ENCODE results near the gene TPST2.
A peak's percentile ranks its signal among the peaks of the same experiment; 100 is the strongest.

TPST2 gene

GRCh38 chr22:26527574-26528465 is 62.1 kb downstream of the TPST2 start:
- DNase-seq = no peak

DNA sequence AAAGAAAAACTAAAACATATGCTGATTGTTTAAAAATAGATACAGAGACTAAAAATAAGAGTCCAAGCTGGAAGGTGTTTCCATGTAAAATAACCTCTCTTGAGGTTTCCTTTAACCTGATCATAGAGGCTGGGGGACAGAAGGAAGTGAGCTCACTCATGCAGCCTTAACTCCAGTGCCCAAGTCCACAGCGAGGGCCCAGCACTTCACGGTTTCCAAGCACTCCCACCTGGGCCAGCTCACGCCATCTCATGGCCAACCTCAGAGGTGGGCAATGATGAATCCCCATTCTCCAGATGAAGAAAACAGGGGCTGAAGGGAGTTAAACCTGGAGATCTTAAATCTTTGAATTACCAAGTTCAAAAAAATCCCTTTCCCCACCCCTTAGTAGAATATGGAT is 62.8 kb downstream of the TPST2 start:
- DNase-seq = no peak

DNA sequence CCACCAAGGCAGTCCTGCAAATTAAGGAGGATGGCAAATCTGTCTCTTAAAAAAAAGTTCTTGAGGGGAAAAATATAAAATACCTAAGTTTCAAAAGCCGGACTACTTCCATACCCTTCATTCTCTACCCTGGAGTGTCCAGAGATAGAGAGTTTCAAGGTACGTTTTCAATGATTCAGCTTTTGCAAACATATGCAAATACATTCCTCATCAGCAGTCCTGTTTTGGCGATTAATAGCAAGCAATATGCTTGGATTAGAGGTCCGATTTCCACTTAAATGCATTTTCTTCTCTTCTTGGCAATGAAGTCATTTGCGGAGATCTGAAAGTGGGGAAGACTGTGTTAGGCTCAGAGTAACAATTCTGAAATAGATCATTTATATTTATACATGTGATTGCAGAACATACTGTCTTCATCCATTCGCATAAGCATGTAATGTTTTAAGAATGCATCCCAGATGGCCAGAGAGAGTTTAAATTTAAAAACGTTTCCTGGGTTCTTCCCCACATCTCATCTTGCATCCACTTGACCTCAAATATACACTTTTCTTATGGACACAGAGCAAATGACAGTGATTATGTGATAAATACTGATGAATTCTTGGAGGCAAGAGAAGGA is 63.9 kb downstream of the TPST2 start:
- no peak for DNase-seq

DNA sequence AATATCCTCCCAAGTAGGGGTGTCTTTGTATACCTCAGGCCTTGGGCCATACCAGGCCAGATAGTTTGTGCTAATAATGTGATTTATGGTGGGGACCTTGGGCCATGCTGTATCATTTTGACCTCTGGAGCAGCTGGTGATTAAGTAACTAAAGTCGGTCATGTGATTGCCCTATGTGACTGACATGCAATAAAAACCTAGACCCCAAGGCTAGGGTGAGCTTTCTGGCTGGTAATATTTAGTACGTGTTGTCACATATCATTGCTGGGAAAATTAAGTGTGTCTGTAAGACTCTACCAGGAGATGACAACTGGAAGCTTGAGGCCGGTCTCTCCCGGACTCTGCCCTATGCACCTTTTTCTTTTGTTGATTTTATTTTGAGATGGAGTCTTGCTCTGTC is 65.1 kb downstream of the TPST2 start:
- DNase-seq = no peak

DNA sequence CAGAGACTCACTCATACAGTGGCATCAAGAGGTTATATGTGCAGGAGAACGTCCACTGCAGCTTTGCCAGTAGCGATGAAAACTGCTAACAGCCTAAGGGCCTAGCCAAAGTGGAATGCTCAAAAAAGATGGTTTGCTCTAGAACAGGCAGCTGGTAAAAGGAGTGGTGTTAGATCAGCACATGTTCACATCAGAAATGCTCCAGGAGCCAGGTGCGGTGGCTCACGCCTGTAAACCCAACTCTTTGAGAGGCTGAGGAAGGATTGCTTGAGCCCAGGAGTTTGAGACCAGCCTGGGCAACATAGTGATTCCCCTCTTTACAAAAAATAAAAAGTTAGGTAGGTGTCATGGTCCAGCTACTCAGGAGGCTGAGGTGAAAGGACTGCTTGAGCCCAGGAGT is 67.3 kb downstream of the TPST2 start:
- no peak for DNase-seq

DNA sequence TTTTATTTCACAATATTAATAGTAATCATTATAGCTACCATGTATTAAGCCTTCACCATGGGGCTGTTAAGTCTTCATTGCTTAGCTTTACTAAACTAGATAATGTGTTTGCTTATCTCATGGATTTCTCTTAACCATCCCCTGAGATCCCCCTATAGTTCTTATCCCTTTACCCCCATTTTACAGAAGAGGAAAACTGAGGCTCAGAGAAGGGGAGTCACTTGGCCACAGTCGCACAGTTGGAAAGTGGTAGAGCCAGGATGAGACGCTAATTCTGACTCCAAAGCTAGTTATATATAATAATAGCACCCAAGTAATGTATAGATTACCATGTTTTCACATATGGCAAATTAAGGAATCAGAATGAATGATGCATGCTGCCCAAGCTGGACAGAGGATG is 67.9 kb downstream of the TPST2 start:
- no peak for DNase-seq

GRCh38 chr22:26517429-26517828 is 72.5 kb downstream of the TPST2 start:
- no peak for DNase-seq

DNA sequence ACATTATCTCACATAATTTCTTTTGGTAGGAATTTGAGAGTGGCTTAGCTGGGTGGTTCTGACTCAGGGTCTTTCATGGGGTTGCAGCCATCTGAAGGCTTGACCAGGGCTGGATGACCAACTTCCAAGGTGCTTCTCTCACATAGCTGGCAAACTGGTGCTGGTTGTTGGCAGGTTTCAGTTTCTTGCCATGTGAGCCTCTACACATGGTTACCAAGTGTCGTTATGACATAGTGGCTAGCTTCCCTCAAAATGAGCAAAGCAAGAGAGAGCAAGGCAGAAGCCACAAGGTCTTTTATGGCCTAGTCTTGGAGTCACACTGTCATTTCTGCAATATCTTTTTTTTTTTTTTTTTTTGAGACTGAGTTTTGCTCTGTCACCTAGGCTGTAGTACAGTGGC is 73.4 kb downstream of the TPST2 start:
- DNase-seq = no peak

- no peak for DNase-seq
Observed at GRCh38 chr22:26515931-26516330, 74.0 kb downstream of the TPST2 start.

- no peak for DNase-seq
Observed at GRCh38 chr22:26514419-26515161, 75.3 kb downstream of the TPST2 start.

DNA sequence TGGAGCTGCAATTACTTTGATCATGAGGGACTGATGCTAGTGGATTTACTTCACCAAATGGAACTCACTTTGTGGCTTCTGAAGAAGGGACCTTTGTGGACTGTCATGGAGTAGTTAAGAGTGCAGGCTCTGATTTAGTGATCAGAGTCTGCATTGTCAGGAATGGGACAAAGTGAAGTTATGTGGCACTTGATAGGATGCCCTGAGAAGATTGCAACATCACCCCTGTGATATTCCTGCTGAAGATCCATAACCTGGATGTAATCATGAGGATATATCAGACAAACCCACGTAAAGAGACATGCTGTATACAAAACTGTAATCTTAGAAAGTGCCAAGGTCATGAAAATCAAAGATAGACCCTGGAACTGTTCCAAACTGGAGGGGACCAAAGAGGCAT is 76.1 kb downstream of the TPST2 start:
- DNase-seq = no peak

GRCh38 chr22:26512149-26512793 is 77.7 kb downstream of the TPST2 start, which contains the start of gene TFIP11:
TSS of gene TFIP11 (minus strand) at chr22:26512473. CDS start at chr22:26510272, 2,201 bp downstream.
- peak; percentile 74 to 86 for DNase-seq

DNA sequence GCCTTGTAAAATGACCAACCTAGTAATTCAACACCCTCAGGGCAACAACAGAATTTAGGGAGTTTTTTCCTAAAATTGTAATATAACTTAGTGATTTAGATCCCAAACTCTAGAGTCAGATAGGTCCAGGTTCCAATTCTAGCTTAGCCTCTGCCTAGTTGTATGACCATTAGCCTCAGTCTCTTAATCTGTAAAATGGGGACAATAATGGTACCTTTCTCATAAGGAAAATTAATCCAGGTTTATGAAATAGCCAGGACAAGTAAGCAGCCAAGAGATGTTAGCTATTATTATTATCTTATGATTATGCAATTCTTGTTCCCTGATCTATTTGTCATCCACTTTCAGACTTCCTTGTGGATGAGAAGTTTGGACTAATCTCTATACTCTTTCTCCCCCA is 81.8 kb downstream of the TPST2 start:
- DNase-seq = no peak

DNA sequence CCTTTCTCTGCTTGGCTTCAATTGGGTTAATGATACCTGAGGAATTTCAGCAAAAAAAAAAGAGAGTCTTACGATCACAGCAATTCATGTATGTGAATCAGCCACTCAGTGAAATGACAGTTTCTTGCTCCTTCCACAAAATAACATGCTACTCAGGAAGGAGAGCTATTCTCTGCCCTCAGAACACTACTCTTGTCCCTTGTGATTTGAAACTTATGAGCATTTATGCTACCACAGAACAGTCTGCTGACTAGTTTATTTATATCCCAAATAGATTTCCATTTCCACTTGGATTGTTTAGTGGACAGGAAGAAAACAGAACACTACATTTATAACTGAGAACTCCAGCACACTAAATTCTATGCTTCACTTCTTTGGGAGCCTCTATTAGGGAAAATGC is 86.2 kb downstream of the TPST2 start:
- DNase-seq = no peak

- DNase-seq = no peak
Observed at GRCh38 chr22:26502688-26503561, 87.0 kb downstream of the TPST2 start.

DNA sequence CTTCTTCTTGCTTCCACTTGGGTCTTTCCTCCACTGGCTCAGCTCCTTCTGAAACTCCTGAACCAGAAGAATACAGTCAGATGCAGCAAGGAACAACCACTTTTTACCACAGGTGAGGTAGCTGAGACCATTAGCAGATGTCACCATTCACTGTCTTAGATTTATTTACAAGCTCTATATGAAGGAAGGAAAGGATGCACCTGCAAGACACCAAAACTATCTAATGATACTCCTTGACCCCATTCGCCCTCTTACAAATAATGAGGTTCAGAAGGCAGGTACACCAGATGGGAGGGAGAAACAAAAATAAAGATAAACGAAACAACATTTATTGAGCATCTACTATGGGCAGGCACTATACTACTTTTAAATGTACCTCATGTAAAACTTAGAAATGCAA is 87.9 kb downstream of the TPST2 start:
- DNase-seq = no peak

GRCh38 chr22:26499188-26499703 is 90.7 kb downstream of the TPST2 start:
- no peak for DNase-seq

- no peak for DNase-seq
Observed at GRCh38 chr22:26496456-26496855, 93.5 kb downstream of the TPST2 start.

DNA sequence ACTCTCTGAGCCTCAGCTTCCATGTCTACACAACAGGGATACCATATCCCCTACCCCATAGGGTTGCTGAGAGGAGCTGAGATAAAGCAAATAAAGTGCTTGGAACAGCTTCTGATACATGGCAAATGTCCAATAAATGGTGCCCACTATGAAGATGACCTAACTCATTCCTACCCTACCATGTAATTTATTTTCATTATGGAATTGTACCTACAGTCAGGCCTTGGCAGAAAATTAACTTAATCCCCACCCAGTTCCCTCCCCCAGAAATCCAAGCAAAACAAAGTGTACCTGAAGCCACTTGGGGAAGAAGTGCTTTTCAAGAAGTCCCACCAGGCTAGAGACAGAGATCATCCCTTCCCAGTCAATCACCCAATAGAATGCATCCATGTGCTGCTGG is 95.4 kb downstream of the TPST2 start:
- DNase-seq = no peak

DNA sequence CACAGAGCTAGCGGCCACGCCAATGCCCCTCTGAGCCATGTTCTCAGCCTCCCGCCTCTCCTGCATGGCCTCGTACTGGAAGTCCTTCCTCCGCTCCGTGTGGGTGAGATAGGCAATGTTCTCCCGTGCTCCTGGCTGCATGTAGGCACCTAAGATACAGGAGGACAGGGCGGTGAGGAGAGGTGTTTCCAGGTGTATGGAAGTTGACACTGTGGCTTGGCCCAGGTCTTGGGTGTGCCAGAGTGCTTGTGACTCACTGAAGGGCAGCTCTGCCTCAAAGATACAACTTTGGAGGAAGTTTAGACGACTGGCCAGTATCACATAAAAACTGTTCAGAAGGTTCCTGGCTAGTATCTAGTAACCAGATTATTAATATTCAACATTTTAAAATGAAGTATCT is 97.7 kb downstream of the TPST2 start:
- DNase-seq = no peak

GRCh38 chr22:26489447-26490036 is 100.4 kb downstream of the TPST2 start:
- DNase-seq = no peak

- no peak for DNase-seq
Observed at GRCh38 chr22:26487996-26488395, 101.9 kb downstream of the TPST2 start.

Measured in NCI-H2081 (cell line).